Keratinocyte (primary cell): ENCODE data around the gene MISP. TPM values are rescaled to one million over a fixed set of nuclear protein-coding genes. Genes with fewer than 3 reads are reported as not detected.

ENCODE experiments used
- DNase-seq: peaks from one replicate; pipeline ENCODE4 v3.0.0-alpha.2; 2011; ENCODE audit warnings: low read depth, missing footprints, low spot score
- FAIRE-seq: peaks from 2 replicates; lab custom pipeline; 2011; peaks lifted over from hg19 to GRCh38; lab: Jason Lieb, UNC
- H2AFZ ChIP-seq: 2 replicates; pipeline ENCODE4 v1.6.0; 2012; ENCODE audit warnings: low read length, control low read depth, inconsistent platforms; ENCODE audit not compliant: control insufficient read depth
- H3K27ac ChIP-seq: 2 replicates; pipeline ENCODE4 v1.5.1; 2011; ENCODE audit warnings: low read length; ENCODE audit not compliant: control insufficient read depth, insufficient read depth
- H3K27me3 ChIP-seq: 3 replicates; pipeline ENCODE4 v1.6.0; 2011; ENCODE audit warnings: low read length; ENCODE audit not compliant: control insufficient read depth, insufficient read depth; ENCODE audit errors: extremely low read depth
- H3K36me3 ChIP-seq, 2 experiments: 2 replicates in 1 of 2; 3 replicates in 1 of 2; pipeline ENCODE4 v1.5.1; 2011; ENCODE audit warnings: low read length in 2 of 2, mild to moderate bottlenecking in 1 of 2; ENCODE audit not compliant: control insufficient read depth in 2 of 2, insufficient read depth in 2 of 2; ENCODE audit errors: extremely low read depth in 1 of 2
- H3K4me1 ChIP-seq: 3 replicates; pipeline ENCODE4 v1.5.1; 2011; ENCODE audit warnings: low read length; ENCODE audit not compliant: control insufficient read depth, insufficient read depth; ENCODE audit errors: extremely low read depth
- H3K4me2 ChIP-seq: 3 replicates; pipeline ENCODE4 v1.6.0; 2011; ENCODE audit warnings: low read depth, low read length; ENCODE audit not compliant: control insufficient read depth, insufficient read depth; ENCODE audit errors: extremely low read depth
- H3K4me3 ChIP-seq, 3 experiments: fragments of 200-600 bp in 1 of 3; sonication (generic) in 1 of 3; 2 replicates in 2 of 3; 3 replicates in 1 of 3; pipeline ENCODE4 v1.5.1; 2011 to 2016; ENCODE audit warnings: low read length in 3 of 3, mild to moderate bottlenecking in 3 of 3, control low read depth in 2 of 3, inconsistent platforms in 1 of 3, low read depth in 1 of 3, mixed read lengths in 1 of 3, mixed run types in 1 of 3, moderate library complexity in 1 of 3; ENCODE audit not compliant: control insufficient read depth in 2 of 3, insufficient read depth in 2 of 3; ENCODE audit errors: extremely low read depth in 1 of 3
- H3K79me2 ChIP-seq: 2 replicates; pipeline ENCODE4 v1.6.0; 2012; ENCODE audit warnings: low read length; ENCODE audit not compliant: control insufficient read depth, insufficient read depth
- H3K9ac ChIP-seq: 3 replicates; pipeline ENCODE4 v1.6.0; 2011; ENCODE audit warnings: low read length; ENCODE audit not compliant: control insufficient read depth, insufficient read depth; ENCODE audit errors: extremely low read depth
- H3K9me1 ChIP-seq: 3 replicates; pipeline ENCODE4 v1.6.0; 2011; ENCODE audit warnings: low read length; ENCODE audit not compliant: control insufficient read depth, insufficient read depth; ENCODE audit errors: extremely low read depth
- H3K9me3 ChIP-seq: 2 replicates; pipeline ENCODE4 v1.5.1; 2012; ENCODE audit warnings: low read depth, low read length; ENCODE audit not compliant: control insufficient read depth
- H4K20me1 ChIP-seq: 3 replicates; pipeline ENCODE4 v1.6.0; 2011; ENCODE audit warnings: low read length; ENCODE audit not compliant: control insufficient read depth, insufficient read depth; ENCODE audit errors: extremely low read depth
- EZH2 ChIP-seq: IDR thresholded peaks from one replicate; pipeline ENCODE4 v1.6.1; 2012; ENCODE audit warnings: inconsistent platforms, mild to moderate bottlenecking, low read length, moderate library complexity
- dilution Hi-C: fragments of 300-500 bp; cut with MboI; formaldehyde crosslinking; loops from one replicate; pipeline ENCODE4 v1.7.0; 2020; ENCODE audit warnings: low sequenced_read_pairs; ENCODE audit not compliant: extremely low pct_ligation_motif_present
- polyA plus RNA-seq, 5 experiments: library from polyadenylated mRNA; depleted of rRNA in 3 of 5; stranded (reverse) in 3 of 5; stranded (forward) in 1 of 5; unstranded in 1 of 5; fragments of >200 nt; gene quantifications; 1 replicate in 1 of 5; 2 replicates in 3 of 5; 3 replicates in 1 of 5; pipeline versions ENCODE4 v1.2.1 to v1.2.3, GENCODE V29; 2011 to 2012; ENCODE audit warnings: missing spikeins in 2 of 5, low read depth in 1 of 5, low replicate concordance in 1 of 5
- TF ChIP-seq, protein P1 (sequence below), 3 experiments: IDR thresholded peaks in 1 of 3; conservative IDR thresholded peaks in 1 of 3; optimal IDR thresholded peaks in 1 of 3; 2 replicates in 2 of 3; 3 replicates in 1 of 3; pipeline versions ENCODE3 to v1.5.1; 2011; ENCODE audit warnings: low read length in 3 of 3, mild to moderate bottlenecking in 3 of 3, moderate library complexity in 2 of 3, control low read depth in 1 of 3, inconsistent platforms in 1 of 3; ENCODE audit not compliant: insufficient read depth in 2 of 3; ENCODE audit errors: extremely low read depth in 1 of 3

The MISP gene
- polyA plus RNA-seq, 1 donor (not counting 4 experiments of a cell fraction or from before 2014, with no cell fraction given) = 17.5 TPM

DNA sequence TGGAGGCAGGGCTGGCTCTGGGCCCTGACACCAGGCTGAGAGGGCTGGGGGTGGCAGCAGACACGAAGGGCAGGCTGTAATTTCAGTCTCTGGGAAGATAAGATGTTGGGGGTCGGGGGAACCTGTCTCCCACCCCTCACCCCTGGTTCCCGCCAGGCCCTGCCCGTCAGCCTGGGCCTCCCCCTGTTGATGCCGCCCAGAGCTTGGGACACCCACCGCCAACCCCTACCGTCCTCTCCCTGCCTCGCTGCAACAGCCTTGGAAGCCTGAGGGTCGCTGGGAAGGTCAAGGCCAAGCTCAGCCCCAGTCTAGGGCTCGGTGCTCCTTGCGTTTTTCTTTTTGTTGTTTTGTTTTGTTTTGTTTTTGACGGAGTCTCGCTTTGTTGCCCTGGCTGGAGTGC lies 27.7 kb upstream of the MISP start:
- Histone ChIP-seq H3K9ac (no peak overlapping the region), H3K27ac (no peak overlapping the region), H3K4me2 (no peak overlapping the region), H3K79me2 (no peaks in the 10 kb centered on the region), H4K20me1 (no peaks in the 10 kb centered on the region), H3K4me3 (no peak overlapping the region), H2AFZ (no peak overlapping the region), H3K36me3 (no peaks in the 10 kb centered on the region), H3K9me1 (no peaks in the 10 kb centered on the region), H3K9me3 (no peaks in the 10 kb centered on the region), H3K4me1 (no peaks in the 10 kb centered on the region), H3K27me3 (peaks cover 5% of the 10 kb centered on the region)
- DNase-seq (no peak), FAIRE-seq (no peak)
- no peak for TF ChIP-seq EZH2
- dilution Hi-C loops = no loop called here

DNA sequence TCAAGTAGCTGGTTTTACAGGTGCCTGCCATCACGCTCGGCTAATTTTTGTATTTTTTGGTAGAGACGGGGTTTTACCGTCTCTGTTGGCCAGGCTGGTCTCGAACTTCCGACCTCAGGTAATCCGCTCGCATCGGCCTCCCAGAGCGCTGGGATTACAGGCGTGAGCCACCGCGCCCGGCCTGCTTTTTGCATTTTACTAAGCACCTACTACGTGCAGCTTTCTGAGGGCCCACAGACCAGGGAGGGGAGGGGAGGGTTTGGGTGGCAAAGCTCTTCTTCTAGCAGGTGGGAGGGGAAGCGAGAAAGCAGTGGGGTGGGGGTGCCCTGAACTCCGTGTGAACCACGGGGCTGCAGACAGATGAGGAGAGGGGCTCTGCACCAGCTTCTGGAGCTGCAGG lies 27.2 kb upstream of the MISP start:
- no peaks in the 10 kb centered on the region for H4K20me1 ChIP-seq
- no peak overlapping the region for H3K27ac ChIP-seq
- no peaks in the 10 kb centered on the region for H3K36me3 ChIP-seq
- no peak overlapping the region for H2AFZ ChIP-seq
- no peak overlapping the region for H3K9ac ChIP-seq
- DNase-seq (no peak), FAIRE-seq (no peak)
- H3K4me2 ChIP-seq = no peak overlapping the region
- no peaks in the 10 kb centered on the region for H3K9me1 ChIP-seq
- TF ChIP-seq EZH2 = no peak
- TF ChIP-seq, protein P1, sequence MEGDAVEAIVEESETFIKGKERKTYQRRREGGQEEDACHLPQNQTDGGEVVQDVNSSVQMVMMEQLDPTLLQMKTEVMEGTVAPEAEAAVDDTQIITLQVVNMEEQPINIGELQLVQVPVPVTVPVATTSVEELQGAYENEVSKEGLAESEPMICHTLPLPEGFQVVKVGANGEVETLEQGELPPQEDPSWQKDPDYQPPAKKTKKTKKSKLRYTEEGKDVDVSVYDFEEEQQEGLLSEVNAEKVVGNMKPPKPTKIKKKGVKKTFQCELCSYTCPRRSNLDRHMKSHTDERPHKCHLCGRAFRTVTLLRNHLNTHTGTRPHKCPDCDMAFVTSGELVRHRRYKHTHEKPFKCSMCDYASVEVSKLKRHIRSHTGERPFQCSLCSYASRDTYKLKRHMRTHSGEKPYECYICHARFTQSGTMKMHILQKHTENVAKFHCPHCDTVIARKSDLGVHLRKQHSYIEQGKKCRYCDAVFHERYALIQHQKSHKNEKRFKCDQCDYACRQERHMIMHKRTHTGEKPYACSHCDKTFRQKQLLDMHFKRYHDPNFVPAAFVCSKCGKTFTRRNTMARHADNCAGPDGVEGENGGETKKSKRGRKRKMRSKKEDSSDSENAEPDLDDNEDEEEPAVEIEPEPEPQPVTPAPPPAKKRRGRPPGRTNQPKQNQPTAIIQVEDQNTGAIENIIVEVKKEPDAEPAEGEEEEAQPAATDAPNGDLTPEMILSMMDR (optimal IDR thresholded peaks at IDR 0.05 in 1 of 3, IDR thresholded peaks at IDR 0.05 in 1 of 3, conservative IDR thresholded peaks at IDR 0.05 in 1 of 3; ENCODE audit: extremely low read depth in 1 of 3, insufficient read depth in 2 of 3, low read length in 3 of 3) = no peak
- no peak overlapping the region for H3K4me3 ChIP-seq
- H3K9me3 ChIP-seq = no peaks in the 10 kb centered on the region
- peaks cover under 1% of the 10 kb centered on the region for H3K27me3 ChIP-seq
- no peaks in the 10 kb centered on the region for H3K79me2 ChIP-seq
- H3K4me1 ChIP-seq = no peaks in the 10 kb centered on the region
- dilution Hi-C loops = no loop called here

DNA sequence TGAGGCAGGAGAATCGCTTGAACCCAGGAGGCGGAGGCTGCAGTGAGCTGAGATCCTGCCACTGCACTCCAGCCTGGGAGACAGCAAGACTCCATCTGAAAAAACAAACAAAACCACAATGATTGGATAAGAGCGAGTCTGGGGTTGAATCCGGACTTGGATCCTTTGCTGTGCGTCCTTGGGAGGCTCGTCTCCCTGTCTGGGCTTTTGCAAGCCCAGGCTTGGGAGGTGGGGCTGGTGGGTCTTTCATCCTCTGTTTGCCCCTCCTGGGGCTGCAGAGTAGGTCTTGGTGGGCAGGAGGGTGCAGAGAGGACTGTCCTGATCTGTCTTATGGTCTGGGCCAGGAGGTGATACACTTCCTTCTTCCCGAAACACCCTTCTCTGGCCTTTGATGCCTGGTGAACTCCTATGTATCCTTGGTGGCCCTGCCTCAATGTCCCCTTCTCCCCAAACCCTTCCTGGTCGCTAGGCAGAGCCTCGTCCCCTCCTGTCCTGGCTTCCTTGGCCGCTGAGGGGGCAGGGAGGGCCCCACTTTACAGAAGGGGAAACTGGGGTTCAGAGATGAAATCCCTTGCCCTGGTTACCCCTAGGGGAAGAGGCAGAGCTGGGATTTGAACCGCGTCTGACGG lies 25.3 kb upstream of the MISP start:
- FAIRE-seq (no peak), DNase-seq (no peak)
- Histone ChIP-seq H3K9ac (no peak overlapping the region), H3K79me2 (no peaks in the 10 kb centered on the region), H3K27ac (no peak overlapping the region), H3K9me1 (no peaks in the 10 kb centered on the region), H3K9me3 (no peaks in the 10 kb centered on the region), H3K4me1 (no peaks in the 10 kb centered on the region), H4K20me1 (no peaks in the 10 kb centered on the region), H3K4me2 (no peak overlapping the region), H3K36me3 (no peaks in the 10 kb centered on the region), H2AFZ (no peak overlapping the region), H3K27me3 (no peaks in the 10 kb centered on the region), H3K4me3 (no peak overlapping the region)
- TF ChIP-seq, protein P1 (optimal IDR thresholded peaks at IDR 0.05 in 1 of 3, IDR thresholded peaks at IDR 0.05 in 1 of 3, conservative IDR thresholded peaks at IDR 0.05 in 1 of 3; ENCODE audit: extremely low read depth in 1 of 3, insufficient read depth in 2 of 3, low read length in 3 of 3) = no peak
- TF ChIP-seq EZH2 = no peak
- dilution Hi-C loops = no loop called here
